ENCODE results near the gene EIPR1.

The EIPR1 gene

DNA sequence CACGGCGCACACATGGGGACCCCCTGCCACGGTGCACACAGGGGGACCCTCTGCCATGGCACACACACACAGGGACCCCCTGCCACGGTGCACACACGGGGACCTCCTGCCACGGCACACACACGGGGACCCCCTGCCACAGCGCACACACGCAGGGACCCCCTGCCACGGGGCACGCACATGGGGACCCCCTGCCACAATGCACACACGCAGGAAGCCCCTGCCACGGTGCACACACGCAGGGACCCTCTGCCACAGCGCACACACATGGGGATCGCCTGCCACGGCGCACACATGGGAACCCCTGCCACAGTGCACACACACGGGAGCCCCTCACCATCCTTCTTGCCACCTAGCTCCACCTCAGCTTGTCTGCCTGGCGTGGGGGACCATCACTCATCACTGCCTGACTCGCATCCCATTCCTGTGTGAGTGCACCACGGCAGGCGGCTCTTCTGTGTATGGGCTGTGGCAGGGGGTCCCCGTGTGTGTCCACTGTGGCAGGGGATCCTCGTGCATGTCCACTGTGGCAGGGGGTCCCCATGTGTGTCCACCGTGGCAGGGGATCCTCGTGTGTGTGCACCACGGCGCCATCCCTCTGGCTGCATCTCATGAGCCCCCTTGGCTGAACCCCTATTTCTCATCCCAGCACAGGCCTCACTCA, 206.7 kb downstream of the EIPR1 start:
- no peak for DNase-seq

DNA sequence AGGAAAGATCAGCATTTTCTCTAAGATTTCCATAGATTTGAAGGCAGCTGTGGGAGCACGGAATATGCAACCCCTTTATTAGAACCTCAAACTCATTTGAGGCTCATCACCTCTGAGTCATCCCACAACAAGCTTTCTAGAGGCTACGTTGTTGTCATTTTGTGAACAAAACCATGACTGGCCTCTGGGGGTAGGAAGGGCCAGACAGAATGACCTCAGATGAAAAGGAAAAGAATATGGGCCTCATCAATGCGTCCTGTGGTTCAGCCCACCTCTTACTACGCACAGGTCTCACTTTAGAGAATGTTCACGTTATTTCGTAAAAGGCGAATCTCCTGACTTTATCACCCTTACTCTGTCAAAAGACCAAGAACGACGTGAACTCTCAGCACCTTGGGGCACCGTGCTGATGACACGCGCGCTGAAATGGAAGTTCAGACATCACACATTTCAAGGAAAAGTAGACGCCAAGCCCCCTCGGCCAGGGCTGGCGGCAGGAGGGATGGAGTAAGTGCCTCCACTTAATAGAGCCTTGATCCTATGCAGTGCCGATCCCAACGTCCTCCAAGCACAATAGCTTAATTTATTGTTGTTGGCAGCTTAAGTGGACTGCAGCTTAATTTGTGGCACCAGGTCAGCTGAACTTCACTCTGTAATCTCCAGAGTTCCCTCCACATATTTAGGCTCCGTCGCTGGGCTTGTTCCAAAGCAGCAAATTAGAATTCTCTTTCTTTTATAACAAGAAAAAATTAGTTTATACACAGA, 208.3 kb downstream of the EIPR1 start:
- no peak for DNase-seq

DNA sequence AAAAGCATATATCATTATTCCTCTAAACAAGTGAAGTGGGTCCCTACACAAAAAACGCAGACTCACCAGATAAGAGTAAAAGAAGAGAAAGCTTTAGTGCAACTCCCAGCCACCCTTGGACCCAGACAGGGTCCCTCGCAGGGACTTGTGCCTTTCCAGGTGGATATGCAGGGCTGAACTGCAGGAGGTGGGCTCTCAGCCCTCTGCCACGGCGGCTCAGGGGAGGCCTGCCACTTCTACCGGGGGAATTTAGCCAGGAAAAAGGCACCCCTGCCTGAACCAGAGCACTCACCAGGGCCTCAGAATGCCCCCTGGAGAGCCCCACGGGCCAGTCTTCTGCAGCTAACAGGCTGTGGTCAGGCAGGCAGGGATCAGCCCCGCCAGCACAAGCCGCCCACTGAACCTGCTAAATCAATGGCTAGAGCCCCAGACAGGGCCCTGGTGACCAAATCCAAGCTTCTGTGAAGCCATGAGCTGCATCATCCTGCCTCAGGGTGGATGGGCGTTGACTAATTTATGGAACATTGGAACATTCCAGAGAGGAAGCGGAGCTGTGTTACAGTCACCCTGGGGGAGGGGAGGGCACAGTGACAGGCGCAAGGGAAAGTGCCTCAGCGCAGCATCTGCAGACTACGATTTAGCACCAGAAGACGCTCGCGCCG, 209.3 kb downstream of the EIPR1 start:
- no peak for DNase-seq

DNA sequence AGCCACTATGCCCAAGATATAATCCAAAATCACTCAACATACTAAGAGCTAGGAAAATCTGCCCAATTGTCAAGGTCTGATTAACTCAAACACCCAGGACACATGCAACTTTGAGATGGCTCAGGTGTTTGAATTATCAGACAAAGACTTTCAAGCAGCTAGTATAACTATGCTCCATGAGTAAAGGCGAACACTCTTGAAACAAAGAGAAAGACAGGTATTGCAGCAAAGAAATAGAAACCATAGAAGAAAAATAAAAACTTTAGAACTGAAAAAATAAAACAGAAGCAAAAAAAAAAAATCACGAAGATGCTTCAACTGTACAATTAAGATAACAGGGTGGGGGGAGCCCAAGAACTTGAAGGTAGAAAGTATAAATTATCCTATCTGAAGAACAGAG, 214.2 kb downstream of the EIPR1 start:
- no peak for DNase-seq

DNA sequence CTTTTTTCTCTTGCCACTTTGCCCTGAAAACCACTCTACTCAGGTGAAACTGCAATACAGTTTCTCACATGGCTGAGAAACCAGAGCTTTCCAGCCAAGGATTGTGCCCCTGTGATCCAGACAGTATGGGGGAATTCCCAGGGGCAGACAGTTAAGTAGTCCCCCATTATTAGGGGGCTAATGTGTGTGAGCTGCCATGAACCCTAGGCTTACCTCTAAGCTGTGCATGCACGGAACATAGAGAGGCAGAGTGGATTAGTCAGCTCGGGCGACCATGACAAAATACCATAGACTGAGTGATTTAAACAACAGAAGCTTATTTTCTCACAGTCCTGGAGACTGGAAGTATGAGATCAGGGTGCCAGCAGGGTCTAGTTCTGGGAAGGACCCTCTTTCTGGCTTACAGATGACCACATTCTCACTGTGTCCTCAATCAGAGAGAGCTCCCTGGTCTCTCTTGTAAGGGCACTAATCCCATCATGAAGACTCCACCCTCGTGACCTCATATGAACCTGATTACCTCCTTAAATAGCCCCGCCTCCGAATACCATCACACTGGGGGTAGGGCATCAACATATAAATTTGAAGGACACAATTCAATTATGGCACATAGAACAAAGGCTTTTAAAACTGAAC, 215.1 kb downstream of the EIPR1 start:
- DNase-seq, result no peak

DNA sequence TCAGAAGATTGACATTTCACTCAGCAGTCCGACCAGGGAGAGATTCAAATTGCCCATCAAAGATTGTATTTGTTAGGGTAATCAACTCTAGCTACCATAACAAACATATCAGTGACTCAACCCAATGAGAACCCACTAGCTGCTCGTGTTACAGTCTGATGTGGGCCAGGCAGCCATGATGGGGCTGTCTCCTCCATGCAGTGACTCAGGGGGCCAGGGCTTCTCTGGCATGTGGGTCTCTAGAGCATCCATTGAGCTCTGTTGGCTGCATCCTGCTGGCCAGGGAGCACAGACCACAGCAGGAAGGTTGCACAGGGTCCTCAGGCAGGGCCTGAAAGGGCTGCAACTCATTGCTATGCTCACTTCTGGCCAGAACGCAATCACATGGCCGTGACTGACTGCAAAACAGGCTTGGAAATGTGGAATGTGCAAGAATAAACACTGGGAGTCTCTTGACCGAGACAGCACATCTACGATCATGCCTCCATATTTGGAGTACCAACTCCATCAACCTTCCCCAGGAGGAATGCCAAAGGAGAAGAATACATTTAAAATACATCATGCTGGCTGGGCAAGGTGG, 216.8 kb downstream of the EIPR1 start:
- no peak for DNase-seq

DNA sequence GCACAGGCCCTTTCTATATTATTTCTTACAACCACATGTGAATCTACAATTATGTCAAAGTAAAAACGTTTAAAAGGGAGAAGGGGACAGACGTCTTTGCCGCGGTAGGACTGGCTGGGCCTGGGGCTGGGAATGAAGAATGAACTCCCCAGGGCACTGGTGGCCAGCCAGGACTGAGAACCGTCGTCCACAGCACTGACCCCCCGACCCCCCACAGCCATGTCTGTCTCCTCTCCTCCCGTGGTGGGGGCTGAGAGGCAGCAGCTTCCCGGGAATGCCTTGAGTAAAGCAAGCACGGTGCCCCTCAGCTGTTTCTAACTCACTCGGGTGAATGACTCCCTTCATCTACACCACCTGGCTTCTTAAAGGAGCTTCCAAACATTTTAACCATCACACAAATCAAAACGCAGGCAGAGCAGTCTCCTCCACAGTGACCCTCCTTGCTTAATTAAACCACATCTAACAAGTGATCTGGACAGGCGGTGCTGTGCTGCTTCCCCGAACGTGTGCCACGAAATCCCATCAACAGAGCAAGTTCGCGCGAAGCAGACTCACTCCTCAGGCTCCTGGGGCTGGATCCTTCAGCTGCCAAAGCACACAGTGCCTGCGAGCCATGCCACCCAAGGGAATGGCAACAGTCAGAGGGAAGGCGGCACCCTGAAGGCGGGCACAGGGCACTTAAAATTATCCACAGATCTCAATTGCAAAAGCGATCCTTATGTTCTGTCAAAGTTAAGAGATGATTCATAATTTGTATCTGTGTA, 217.7 kb downstream of the EIPR1 start:
- no peak for DNase-seq

DNA sequence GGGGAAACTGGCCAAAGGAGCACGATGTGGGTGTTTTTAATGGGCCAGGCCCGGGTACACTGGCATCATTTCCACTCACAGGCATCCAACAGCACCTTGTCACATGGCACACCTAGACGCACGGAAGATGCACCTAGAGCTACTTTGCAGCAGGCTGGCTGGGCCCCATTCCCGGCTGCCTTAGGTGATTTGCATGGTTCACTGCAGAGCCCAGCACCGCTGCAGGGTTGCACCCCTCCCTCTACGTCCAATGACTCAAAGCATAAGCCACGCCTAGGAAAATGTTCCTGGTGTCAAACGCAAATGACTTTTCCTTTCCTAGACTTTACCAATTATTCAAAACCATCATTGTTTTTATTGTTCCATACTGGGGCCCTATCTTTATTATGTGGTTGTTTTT, 222.9 kb downstream of the EIPR1 start:
- peak; percentile 34 for DNase-seq

DNA sequence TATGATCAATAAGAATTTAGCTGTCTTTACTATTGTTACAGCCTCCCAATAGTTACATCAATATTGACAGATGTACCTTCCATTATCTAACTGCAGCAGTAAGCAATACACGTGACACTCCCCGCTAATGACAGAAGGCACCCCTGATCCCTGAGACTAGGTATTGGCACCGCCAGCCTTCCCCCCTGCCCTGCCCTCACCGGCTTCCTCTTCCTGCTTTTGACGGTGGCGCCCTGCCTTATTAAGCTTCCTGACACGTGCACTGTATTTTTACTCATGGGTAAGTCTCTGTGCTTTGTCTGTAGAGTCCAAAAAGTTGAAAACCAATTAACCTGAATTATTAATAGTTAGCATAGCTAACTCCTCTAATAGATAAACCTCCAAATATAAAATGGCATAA, 223.5 kb downstream of the EIPR1 start:
- no peak for DNase-seq

DNA sequence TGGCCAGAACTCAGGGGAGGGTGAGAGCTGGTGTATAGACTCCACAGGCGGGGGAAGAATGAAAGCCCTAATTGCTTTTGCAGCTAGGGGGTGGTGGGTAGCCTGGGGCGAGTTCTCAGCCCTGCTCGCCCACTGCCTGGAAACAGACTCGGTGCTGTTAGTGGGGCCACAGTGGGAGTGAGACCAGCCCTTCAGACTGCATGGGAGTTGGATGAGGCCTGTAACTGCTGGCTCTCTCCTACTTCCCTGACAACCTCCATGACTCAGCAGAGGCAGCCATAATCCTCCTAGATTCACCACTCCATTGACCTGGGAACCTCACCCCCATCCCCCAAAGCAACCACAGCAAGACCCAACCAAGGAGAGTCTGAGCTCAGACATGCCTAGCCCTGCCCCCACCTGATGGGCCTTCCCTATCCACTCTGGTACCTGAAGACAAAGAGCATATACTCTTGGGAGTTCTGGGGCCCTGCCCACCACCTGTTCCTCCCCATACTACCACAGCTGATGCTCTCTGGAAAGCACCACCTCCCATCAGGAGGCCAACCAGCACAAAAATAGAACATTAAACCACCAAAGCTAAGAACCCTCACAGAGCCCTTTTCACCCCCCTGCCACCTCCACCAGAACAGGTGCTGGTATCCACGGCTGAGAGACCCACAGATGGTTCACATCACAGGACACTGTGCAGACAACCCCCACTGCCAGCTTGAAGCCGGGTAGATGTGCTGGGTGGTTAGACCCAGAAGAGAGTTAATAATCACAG, 226.3 kb downstream of the EIPR1 start:
- no peak for DNase-seq

DNA sequence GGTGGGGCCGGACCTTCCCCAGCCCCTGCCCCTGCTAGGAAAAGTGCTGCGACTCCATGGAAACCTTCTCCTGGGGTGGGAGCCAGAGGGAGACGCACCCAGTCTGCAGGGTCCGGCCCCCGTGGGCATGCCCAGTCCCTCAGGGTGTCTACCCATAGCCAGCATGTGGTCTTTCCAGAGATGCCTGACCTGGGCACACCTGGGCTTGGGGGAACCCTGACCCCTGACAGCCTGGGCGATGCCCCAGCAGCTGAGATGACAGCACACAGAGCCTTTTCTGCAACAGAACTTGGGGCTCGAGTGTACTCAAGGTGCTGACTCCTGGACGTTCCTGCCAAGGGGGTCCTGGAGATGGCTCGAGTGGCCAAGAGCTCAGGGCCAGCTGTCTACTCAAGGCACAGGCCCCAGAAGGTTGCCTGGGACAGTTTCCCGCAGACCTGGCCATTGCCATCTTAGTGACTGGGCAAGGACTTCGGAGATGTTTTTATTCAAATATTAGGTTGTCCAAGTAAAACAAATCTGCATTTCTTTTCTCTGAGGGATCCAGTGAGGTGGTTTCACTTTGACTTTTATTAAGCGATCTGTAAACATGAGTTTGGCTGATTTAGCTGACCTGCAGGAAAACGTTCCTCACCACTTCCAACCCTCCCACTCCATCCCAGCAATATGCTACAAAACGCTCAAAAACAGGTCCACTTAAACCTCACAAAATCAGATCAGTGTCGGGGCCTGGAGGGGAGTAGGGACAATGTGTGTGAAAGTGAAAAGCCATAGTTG, 228.0 kb downstream of the EIPR1 start:
- no peak for DNase-seq

DNA sequence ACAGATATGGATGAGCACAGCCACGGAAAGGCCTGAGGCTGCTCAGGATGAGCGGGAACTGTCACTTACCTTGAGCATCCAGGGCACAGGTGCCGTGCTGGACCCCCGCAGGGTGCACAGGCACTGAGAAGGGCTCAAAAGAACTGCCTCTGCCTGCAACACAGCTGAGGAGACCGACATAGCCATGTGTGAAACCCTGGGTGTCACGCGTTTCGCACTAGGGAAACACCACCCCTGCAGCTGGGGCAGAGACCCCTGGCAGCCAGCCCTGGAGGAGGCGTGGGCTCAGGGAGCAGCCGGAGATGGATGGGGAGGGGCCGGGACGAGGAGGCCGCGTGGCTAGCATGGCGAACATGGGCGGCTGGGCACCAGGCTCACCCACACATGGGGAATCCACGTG, 228.9 kb downstream of the EIPR1 start:
- no peak for DNase-seq

DNA sequence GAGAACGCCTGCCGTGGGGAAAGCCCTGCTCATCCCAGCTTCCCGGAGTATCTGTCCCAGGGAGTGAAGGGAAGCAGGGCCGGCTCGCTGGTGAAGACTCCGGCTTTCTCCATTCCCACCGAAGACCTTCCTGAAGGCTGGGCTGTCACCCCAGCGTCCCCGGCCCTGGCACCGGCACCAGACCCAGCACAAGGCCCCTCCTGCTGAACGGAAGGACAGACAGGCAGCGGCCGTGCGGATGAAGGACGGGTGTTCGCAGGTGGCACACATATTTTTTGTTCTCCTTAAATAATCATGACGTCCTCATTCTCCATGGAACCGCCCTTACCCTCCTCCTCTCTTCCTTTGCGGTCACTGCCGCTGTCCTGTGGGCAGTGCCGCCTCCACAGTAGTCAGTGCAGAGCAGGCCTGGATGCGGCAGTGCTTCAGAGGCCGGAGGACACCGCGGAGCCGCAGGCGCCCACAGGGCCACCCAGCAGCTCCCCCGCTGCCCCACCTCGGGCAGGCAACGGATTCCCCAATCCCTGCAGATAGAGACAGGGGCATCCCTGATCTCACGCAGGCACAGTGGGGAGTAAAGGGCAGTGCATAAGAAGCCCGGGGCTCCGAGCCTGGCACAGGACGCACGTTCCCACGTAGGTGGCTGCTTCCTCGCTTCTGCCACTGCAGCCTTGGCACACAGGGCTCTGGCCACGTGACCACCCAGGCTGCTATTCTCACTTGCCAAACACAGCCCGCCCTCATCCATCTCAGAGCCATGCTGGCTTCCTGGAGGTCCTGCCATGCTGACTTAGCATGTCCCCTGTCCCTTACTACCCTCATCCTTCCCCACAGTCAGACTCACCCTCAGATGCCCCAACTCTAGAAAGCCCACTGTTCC, 229.7 kb downstream of the EIPR1 start:
- no peak for DNase-seq

DNA sequence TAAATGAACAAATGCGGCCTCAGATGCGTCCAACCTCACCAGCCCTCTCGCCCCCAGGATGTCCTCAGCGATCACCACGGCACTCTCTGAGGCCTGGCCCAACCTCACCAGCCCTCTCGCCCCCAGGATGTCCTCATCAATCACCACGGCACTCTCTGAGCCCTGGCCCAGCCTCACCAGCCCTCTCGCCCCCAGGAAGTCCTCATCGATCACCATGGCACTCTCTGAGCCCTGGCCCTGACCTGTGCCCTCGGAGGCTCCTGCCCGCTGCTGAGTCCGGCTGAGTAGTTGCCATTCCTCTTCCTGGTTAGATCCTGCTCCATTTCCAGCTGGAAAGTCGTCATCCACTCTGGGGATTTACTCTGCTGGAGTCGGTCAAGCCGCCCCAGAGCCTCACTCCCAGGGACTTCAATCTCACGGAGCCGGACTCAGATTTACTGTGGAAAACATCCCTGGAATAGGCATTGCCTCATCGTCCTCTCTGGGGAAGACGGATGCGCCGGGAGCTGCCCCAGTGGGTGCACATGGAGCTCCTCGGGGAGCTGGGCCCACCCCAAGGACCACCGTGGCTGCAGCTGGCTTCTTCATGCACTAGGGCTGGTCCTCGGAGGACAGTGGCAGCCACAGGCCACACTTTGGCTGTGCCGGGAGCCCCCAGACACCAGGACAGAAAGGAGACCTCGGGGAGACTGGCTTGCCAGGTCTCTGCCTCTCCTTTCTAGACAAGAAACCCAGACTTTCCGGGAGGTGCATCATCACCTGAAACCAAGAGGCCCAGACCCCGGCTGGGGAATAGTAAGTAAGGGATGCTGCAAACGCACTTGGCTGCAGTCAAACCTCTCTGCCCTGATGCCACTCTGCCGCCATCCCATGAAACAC, 230.6 kb downstream of the EIPR1 start:
- no peak for DNase-seq

DNA sequence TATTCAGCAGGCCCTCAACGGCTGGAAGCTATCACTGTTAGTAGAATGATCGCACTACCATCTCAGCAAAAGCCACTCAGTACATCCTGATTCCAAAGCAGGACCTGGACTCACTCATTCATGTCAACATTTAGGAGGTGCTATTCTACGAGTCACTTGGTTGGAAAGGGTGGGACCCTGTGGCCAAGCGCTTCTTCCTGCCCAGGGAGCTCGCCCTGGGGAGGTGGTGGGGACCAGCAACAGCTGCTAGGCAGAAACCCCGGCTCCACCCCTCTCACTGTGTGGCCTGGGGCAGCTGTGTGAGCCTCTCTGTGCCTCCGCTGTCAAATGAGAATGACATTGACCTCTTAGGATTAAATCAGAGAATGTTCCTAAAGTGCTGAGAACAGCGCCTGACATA, 231.4 kb downstream of the EIPR1 start:
- DNase-seq, result no peak

DNA sequence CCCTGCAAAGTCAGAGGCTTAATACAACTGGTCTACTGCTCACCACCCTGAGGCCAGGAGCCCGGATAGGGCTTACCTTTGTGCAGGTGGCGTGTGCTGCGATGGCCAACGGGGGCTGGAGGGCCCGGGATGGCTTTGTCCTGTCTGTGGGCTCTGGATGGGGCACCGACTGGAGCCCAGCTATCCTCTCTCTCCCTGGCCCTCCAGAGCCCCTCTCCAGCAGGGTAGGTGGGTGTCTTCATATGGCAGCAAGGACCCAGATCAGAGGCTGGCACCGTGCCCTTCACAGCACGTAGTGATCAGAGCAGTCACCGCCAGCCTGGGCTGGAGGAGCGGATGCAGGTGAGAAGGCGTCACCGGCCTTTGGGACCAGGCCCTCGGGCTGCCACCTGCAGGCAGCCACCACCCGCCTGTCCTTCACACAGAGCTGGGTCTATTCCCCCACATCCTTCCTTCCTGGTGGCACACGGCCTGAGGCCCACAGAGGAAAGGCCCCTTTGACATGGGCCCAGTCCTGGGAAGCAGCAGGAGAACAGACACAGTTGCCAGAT, 232.1 kb downstream of the EIPR1 start:
- no peak for DNase-seq

DNA sequence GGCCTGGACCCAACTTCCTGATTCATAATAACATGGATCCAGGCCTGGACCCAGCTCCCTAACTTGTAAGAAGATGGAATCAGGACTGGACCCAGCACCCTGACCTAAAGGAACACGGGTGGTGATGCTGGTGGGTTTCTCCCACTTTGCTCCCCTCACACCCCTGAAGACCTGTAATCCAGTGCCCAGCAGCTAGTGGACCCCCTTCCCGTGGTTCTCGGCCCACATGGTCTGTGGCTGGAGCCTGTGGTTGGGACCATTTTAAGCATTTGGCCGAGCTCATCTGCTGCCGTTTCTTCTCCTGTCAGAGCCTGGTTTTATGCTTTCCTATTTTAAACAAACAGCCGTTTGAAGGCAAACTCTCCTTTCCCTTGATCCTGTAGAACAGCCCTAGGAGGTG, 232.8 kb downstream of the EIPR1 start:
- no peak for DNase-seq

DNA sequence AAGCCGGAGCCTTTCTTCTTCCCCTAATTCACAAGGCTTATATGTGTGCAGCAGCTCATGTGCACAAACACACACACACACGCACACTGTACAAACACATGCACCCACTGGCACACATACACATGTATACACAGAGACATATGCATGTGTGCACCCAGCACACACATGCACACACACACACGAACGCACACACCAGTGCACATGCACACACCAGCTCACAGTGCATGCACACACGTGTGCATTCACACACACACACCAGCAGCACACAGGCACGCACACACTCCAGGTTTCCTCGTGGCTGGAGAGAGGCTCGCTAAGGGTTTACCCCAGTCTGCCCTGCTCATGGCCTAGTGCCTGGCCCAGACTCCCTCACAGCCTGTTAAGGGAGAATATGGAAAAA, 234.0 kb downstream of the EIPR1 start:
- DNase-seq, result no peak
